Hepatocyte (in vitro differentiated cells): Measurements from ENCODE around the gene DSTYK. TPM values are rescaled to one million over a fixed set of nuclear protein-coding genes. Genes with fewer than 3 reads are reported as not detected.

Source experiments
- DNase-seq: peaks from one replicate; pipeline ENCODE4 v3.0.0-alpha.2; 2016; ENCODE audit warnings: low spot score
- H2AFZ ChIP-seq: fragments of 200-600 bp; sonication (generic); 2 replicates; pipeline ENCODE4 v1.6.0; 2016; ENCODE audit warnings: antibody characterized with exemption, mild to moderate bottlenecking
- H3K27ac ChIP-seq: fragments of 200-600 bp; sonication (generic); 2 replicates; pipeline ENCODE4 v1.5.1; 2016; ENCODE audit warnings: mild to moderate bottlenecking
- H3K27me3 ChIP-seq: fragments of 200-600 bp; sonication (generic); 2 replicates; pipeline ENCODE4 v1.6.1; 2016
- H3K36me3 ChIP-seq: fragments of 200-600 bp; sonication (generic); replicated peaks from 2 replicates; pipeline ENCODE4 v1.5.1; 2016; ENCODE audit warnings: low read depth; ENCODE audit not compliant: insufficient read depth
- H3K4me1 ChIP-seq: fragments of 200-600 bp; sonication (generic); 2 replicates; pipeline ENCODE4 v1.5.1; 2016; ENCODE audit warnings: mild to moderate bottlenecking, moderate library complexity; ENCODE audit not compliant: insufficient read depth
- H3K4me2 ChIP-seq: fragments of 200-600 bp; sonication (generic); 2 replicates; pipeline ENCODE4 v1.6.0; 2016
- H3K4me3 ChIP-seq: fragments of 200-600 bp; sonication (generic); 2 replicates; pipeline ENCODE4 v1.5.1; 2016; ENCODE audit warnings: mild to moderate bottlenecking
- H3K79me2 ChIP-seq: fragments of 200-600 bp; sonication (generic); 2 replicates; pipeline ENCODE4 v1.6.0; 2017; ENCODE audit warnings: mild to moderate bottlenecking
- H3K9me2 ChIP-seq: fragments of 200-600 bp; sonication (generic); replicated peaks from 2 replicates; pipeline ENCODE4 v1.6.0; 2017; ENCODE audit warnings: mild to moderate bottlenecking; ENCODE audit not compliant: insufficient read depth
- H3K9me3 ChIP-seq: fragments of 200-600 bp; sonication (generic); 2 replicates; pipeline ENCODE4 v1.5.1; 2016; ENCODE audit warnings: low read depth, mild to moderate bottlenecking
- H4K20me1 ChIP-seq: fragments of 200-600 bp; sonication (generic); 2 replicates; pipeline ENCODE4 v1.6.0; 2016; ENCODE audit warnings: mild to moderate bottlenecking; ENCODE audit not compliant: insufficient read depth, poor library complexity, severe bottlenecking
- CTCF ChIP-seq: fragments of 200-600 bp; sonication (generic); IDR thresholded peaks from 2 replicates; pipeline ENCODE4 v1.5.1; 2016; ENCODE audit warnings: antibody characterized with exemption, mild to moderate bottlenecking; ENCODE audit not compliant: poor library complexity
- EZH2 ChIP-seq: fragments of 200-600 bp; sonication (generic); IDR thresholded peaks from 2 replicates; pipeline ENCODE4 v1.6.1; 2016; ENCODE audit warnings: antibody characterized with exemption, mild to moderate bottlenecking, borderline replicate concordance
- EZH2phosphoT487 ChIP-seq: fragments of 200-600 bp; sonication (generic); IDR thresholded peaks from one replicate; pipeline ENCODE4 v1.6.1; 2018; ENCODE audit warnings: antibody characterized with exemption, mild to moderate bottlenecking, low read depth, moderate library complexity; ENCODE audit not compliant: unreplicated experiment, severe bottlenecking
- WGBS: methylation state at CpG from one replicate; pipeline ENCODE4 v1.1.6; 2016; ENCODE audit warnings: low lambda C conversion rate; ENCODE audit errors: missing lambda C conversion rate; 5-methylcytosine and 5-hydroxymethylcytosine counted together
- polyA plus RNA-seq: library from polyadenylated mRNA; unstranded; fragments of >200 nt; fragmentation: Nextera tagmentation; extraction: Ambion mirVana; gene quantifications from 2 replicates; pipeline ENCODE4 v1.2.1, GENCODE V29; 2016
- total RNA-seq: library from RNA; depleted of rRNA; stranded (reverse); fragments of >200 nt; gene quantifications from 2 replicates; pipeline ENCODE4 v1.2.3, GENCODE V29; 2014

The DSTYK gene
- total and polyA plus RNA-seq, 2 experiments from 2014 or later: 7.7 to 11.0 TPM

GRCh38 chr1:205190845-205191577, 20.5 kb downstream of the DSTYK start:
- DNase-seq: no peak
- no peaks in the 10 kb centered on the region for H3K27me3 ChIP-seq
- peaks cover 77% of the 10 kb centered on the region for H3K79me2 ChIP-seq
- no peak overlapping the region for H3K4me3 ChIP-seq
- H3K36me3 ChIP-seq: no peaks in the 10 kb centered on the region
- 46% methylated on average over 9 of the region's 9 CpGs for WGBS
- TF ChIP-seq EZH2phosphoT487: no peak
- TF ChIP-seq EZH2: no peak
- no peak for TF ChIP-seq CTCF
- H3K4me2 ChIP-seq: peak overlapping the region; percentile 62
- H2AFZ ChIP-seq: no peak overlapping the region
- no peaks in the 10 kb centered on the region for H3K9me2 ChIP-seq
- H3K27ac ChIP-seq: peak overlapping the region; percentile 3
- no peaks in the 10 kb centered on the region for H4K20me1 ChIP-seq
- H3K4me1 ChIP-seq: peaks cover 14% of the 10 kb centered on the region
- H3K9me3 ChIP-seq: no peaks in the 10 kb centered on the region

- H3K79me2 ChIP-seq: peaks cover 76% of the 10 kb centered on the region
- H3K9me3 ChIP-seq: no peaks in the 10 kb centered on the region
- peaks cover 14% of the 10 kb centered on the region for H3K4me1 ChIP-seq
- H3K27me3 ChIP-seq: no peaks in the 10 kb centered on the region
- TF ChIP-seq EZH2 (no peak), CTCF (no peak)
- DNase-seq: no peak
- H4K20me1 ChIP-seq: no peaks in the 10 kb centered on the region
- no peaks in the 10 kb centered on the region for H3K36me3 ChIP-seq
- H3K4me3 ChIP-seq: no peak overlapping the region
- H3K27ac ChIP-seq: no peak overlapping the region
- no peak overlapping the region for H2AFZ ChIP-seq
- no peak overlapping the region for H3K4me2 ChIP-seq
- no peaks in the 10 kb centered on the region for H3K9me2 ChIP-seq
- 87% methylated on average over 2 of the region's 2 CpGs for WGBS
These were observed 22.4 kb downstream of the DSTYK start for GRCh38 chr1:205189131-205189530.

- no peak overlapping the region for H2AFZ ChIP-seq
- WGBS: 86% methylated on average over 2 of the region's 2 CpGs
- no peak overlapping the region for H3K27ac ChIP-seq
- no peak overlapping the region for H3K4me2 ChIP-seq
- DNase-seq: no peak
- peaks cover 70% of the 10 kb centered on the region for H3K79me2 ChIP-seq
- H3K27me3 ChIP-seq: no peaks in the 10 kb centered on the region
- H3K4me3 ChIP-seq: no peak overlapping the region
- H3K9me2 ChIP-seq: no peaks in the 10 kb centered on the region
- TF ChIP-seq EZH2phosphoT487: no peak
- no peak for TF ChIP-seq EZH2
- no peak for TF ChIP-seq CTCF
- H3K4me1 ChIP-seq: peaks cover 14% of the 10 kb centered on the region
- no peaks in the 10 kb centered on the region for H3K9me3 ChIP-seq
- no peaks in the 10 kb centered on the region for H3K36me3 ChIP-seq
- no peaks in the 10 kb centered on the region for H4K20me1 ChIP-seq
These were observed 22.9 kb downstream of the DSTYK start for GRCh38 chr1:205188596-205188995.
